GM21381 (cell line): ENCODE data around the gene CHN2.

ENCODE experiments used
- ATAC-seq: cut with Tn5 transposase; IDR thresholded peaks from one replicate; pipeline ENCODE4 v1.9.1; 2021; ENCODE audit warnings: mild to moderate bottlenecking, moderate library complexity; ENCODE audit not compliant: unreplicated experiment

Gene CHN2

GRCh38 chr7:29385214-29385814 is 190.7 kb downstream of the CHN2 start:
- no peak for ATAC-seq

GRCh38 chr7:29386196-29386765 is 191.7 kb downstream of the CHN2 start:
- ATAC-seq = no peak

- no peak for ATAC-seq
Measured at GRCh38 chr7:29391262-29391661, 196.7 kb downstream of the CHN2 start.

GRCh38 chr7:29394321-29394720 is 199.7 kb downstream of the CHN2 start:
- ATAC-seq = no peak

- no peak for ATAC-seq
Measured at GRCh38 chr7:29396563-29396962, 202.0 kb downstream of the CHN2 start.

- ATAC-seq = no peak
Measured at GRCh38 chr7:29397398-29397797, 202.8 kb downstream of the CHN2 start.

GRCh38 chr7:29398011-29398410 is 203.4 kb downstream of the CHN2 start:
- no peak for ATAC-seq

GRCh38 chr7:29400437-29400836 is 205.9 kb downstream of the CHN2 start:
- no peak for ATAC-seq

GRCh38 chr7:29401769-29402168 is 207.2 kb downstream of the CHN2 start:
- ATAC-seq = no peak

GRCh38 chr7:29405891-29406290 is 211.3 kb downstream of the CHN2 start:
- no peak for ATAC-seq

- no peak for ATAC-seq
Measured at GRCh38 chr7:29406366-29406765, 211.8 kb downstream of the CHN2 start.

- no peak for ATAC-seq
Measured at GRCh38 chr7:29408841-29409243, 214.3 kb downstream of the CHN2 start.

- no peak for ATAC-seq
Measured at GRCh38 chr7:29410996-29411395, 216.4 kb downstream of the CHN2 start.

- no peak for ATAC-seq
Measured at GRCh38 chr7:29412912-29413311, 218.3 kb downstream of the CHN2 start.

- ATAC-seq = no peak
Measured at GRCh38 chr7:29413626-29414136, 219.1 kb downstream of the CHN2 start.

GRCh38 chr7:29414216-29414615 is 219.6 kb downstream of the CHN2 start:
- no peak for ATAC-seq

GRCh38 chr7:29415215-29415614 is 220.6 kb downstream of the CHN2 start:
- no peak for ATAC-seq

GRCh38 chr7:29416276-29416937 is 221.8 kb downstream of the CHN2 start:
- ATAC-seq = no peak

- no peak for ATAC-seq
Measured at GRCh38 chr7:29416938-29417305, 222.3 kb downstream of the CHN2 start.

- no peak for ATAC-seq
Measured at GRCh38 chr7:29418056-29418455, 223.5 kb downstream of the CHN2 start.

- ATAC-seq = no peak
Measured at GRCh38 chr7:29418651-29419050, 224.1 kb downstream of the CHN2 start.

- ATAC-seq = no peak
Measured at GRCh38 chr7:29420011-29420410, 225.4 kb downstream of the CHN2 start.
